Erythroblast (primary cell): ENCODE data around the gene KIF5C.

Source experiments
- GATA1 ChIP-seq: IDR thresholded peaks from 2 replicates; pipeline ENCODE4 v1.6.1; 2011; ENCODE audit warnings: low read depth, mild to moderate bottlenecking, control low read depth, low read length, moderate library complexity
- POLR2A ChIP-seq: IDR thresholded peaks from 2 replicates; pipeline ENCODE4 v1.6.1; 2011; ENCODE audit warnings: mild to moderate bottlenecking, low read length

- no peak for TF ChIP-seq POLR2A
- TF ChIP-seq GATA1, result no peak
Measured at GRCh38 chr2:149056541-149057255, 181.7 kb downstream of the KIF5C start.
